ENCODE results near the gene INHBE.
A peak's percentile ranks its signal among the peaks of the same experiment; 100 is the strongest.
"Not testable (repeated sequence)": the region's sequence is repeated elsewhere in the genome, so short reads cannot be mapped to it uniquely, and the experiment has no call there.

Gene INHBE

GRCh38 chr12:57441846-57442427 is 13.2 kb upstream of the INHBE start:
- no peak for DNase-seq

GRCh38 chr12:57444337-57444736 is 10.8 kb upstream of the INHBE start:
- DNase-seq: not testable (repeated sequence)

DNA sequence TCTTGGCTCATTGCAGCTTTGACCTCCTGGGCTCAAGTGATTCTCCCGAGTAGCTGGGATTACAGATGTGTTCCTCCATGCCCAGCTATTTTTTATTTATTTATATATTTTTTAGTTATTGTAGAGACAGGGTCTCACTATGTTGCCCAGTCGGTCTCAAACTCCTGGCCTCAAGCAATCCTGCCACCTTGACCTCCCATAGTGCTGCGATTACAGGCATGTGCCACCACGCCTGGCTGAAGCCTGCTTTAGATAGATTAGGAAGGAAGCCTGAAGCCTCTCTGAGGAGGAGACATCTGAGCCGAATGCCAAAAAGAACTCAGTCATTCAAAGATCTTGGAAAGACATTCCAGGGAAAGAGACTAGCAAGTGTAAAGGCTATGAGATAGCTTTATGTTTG is 10.4 kb upstream of the INHBE start:
- DNase-seq: no peak

GRCh38 chr12:57446292-57446960 is 8.7 kb upstream of the INHBE start:
- no peak for DNase-seq

DNA sequence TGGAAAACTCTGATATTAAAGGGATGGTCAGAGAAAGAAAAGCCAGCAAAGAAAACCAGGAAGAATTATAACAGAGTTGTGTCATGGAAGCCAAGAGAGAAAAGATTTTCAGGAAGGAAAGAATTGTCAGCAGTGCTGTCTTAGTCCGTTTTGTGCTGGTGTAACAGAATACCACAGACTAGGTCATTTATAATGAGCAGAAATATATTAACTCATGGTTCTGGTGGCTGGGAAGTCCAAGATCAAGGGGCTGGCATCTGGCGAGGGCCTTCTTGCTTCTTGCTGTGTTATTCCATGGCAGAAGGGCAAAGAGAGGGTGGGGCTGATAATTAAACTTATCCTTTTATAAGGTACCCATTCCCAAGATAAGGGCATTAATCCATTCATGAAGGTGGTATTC is 6.4 kb upstream of the INHBE start:
- DNase-seq: no peak

DNA sequence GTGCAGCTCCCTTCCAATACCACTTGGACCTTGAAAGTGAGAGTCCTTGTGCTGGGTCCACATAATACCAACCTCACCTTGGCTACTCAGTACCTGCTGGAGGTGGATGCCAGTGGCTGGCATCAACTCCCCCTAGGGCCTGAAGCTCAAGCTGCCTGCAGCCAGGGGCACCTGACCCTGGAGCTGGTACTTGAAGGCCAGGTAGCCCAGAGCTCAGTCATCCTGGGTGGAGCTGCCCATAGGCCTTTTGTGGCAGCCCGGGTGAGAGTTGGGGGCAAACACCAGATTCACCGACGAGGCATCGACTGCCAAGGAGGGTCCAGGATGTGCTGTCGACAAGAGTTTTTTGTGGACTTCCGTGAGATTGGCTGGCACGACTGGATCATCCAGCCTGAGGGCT is 5.7 kb upstream of the INHBE start:
- DNase-seq: no peak

GRCh38 chr12:57450057-57450456 is 5.0 kb upstream of the INHBE start:
- no peak for DNase-seq

- DNase-seq: no peak
These were observed 3.8 kb upstream of the INHBE start for GRCh38 chr12:57451233-57451778.

DNA sequence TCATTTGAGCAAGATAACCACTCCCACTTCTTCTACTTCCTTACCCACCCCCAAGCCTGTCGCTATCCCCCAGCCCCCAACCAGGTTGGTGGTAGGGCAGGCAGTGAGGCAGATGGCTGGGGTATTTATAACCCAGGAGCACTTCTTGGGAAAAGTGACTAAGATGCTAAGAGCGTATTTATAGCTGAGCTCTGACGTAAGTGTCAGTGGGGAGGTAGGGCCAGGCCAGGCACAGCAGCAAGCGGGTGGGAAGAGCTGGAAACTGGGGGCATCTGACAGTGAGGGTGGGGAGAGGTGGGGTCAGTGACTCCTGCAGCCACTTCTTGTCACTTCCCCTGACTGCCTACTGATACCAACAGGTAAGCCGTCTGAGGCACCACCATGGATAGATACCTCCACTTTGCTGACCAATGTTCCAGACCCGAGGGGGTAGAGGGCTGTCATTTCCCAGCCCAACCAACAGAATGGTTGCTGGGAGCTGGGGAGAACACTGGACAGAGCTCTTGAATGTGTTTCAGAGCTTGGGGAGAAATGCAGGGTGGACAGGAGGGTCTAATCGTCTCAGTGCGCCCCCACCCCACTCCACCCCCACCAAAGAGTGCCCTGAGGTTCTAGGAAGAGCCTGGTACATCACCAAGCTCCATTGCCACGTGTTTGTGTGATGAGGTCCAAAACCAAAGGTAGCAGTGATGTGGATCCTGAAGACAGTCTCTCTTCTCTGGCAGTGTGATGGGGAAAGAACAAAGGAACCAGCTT is 2.7 kb upstream of the INHBE start:
- peak; percentile 31 for DNase-seq

GRCh38 chr12:57452937-57453509 is 2.1 kb upstream of the INHBE start:
- DNase-seq: peak; percentile 51

DNA sequence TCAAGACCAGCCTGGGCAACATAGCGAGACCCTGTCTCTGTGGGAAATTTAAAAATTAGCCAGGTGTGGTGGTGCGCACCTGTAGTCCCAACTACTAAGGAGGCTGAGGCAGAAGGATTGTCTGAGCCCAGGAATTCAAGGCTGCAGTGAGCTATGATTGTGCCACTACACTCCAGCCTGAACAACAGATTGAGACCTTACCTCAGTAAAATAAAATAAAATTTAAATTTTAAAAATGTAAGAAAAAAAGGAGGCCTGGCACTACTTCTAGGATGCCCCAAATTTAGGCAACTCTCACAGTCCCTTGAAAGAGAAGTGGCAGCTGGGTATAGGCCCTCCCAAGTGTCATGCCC is 918 bp upstream of the INHBE start:
- DNase-seq: no peak

GRCh38 chr12:57455374-57456144 is 452 bp downstream of the INHBE start:
- no peak for DNase-seq

GRCh38 chr12:57456145-57456700 is 1.1 kb downstream of the INHBE start:
- DNase-seq: peak; percentile 40

GRCh38 chr12:57456737-57457490 is 1.8 kb downstream of the INHBE start:
- DNase-seq: no peak

DNA sequence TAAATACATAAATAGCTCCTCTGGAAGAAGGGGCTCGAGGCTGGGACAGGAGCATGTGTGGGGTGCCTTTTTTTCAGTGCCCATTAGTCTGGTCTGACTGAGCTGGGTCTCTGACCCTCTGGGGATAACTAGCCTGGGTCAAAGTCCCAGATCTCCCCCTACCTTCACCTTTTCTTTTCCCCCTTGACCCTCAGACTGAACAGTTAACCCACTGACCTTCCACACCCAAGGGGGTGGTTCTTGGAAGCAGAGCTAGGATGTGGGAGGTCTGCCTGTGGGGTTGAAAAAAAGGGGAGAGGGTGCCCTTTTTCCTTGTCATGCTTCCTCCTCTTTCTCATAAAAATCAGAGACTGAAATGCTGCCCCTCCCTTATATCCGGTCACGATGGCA is 3.6 kb downstream of the INHBE start:
- DNase-seq: no peak

GRCh38 chr12:57459055-57459749 is 4.1 kb downstream of the INHBE start:
- peak; percentile 93 for DNase-seq

- no peak for DNase-seq
These were observed 4.8 kb downstream of the INHBE start, which contains the start of gene GLI1 for GRCh38 chr12:57459750-57460467. Gene GLI1, plus strand, starts transcription at chr12:57459785. Its CDS starts 3,907 bp downstream, at chr12:57463692.

DNA sequence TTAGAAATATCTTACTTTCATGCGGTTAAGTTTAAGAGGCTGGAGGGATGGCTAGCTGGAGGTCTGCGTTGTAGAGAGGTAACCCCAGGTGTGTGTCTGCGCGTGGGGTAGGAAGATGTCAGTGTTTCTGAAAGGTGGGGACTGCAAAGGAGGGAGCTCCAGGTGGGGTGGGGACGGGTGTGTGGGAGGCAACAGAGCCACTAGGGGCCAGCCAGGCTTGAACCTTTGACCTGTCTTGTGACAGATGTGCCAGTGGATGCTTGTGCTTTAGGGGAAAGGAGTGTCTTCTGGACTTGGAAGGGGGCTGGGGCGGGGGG is 5.3 kb downstream of the INHBE start:
- DNase-seq: no peak

GRCh38 chr12:57460841-57461275 is 5.8 kb downstream of the INHBE start:
- DNase-seq: no peak

GRCh38 chr12:57461276-57461916 is 6.3 kb downstream of the INHBE start:
- DNase-seq: no peak
